GM18520 (cell line): Measurements from ENCODE around the gene MUC16.

Experiments
- ATAC-seq: cut with Tn5 transposase; IDR thresholded peaks from one replicate; pipeline ENCODE4 v1.9.1; 2021; ENCODE audit not compliant: unreplicated experiment

The MUC16 gene

DNA sequence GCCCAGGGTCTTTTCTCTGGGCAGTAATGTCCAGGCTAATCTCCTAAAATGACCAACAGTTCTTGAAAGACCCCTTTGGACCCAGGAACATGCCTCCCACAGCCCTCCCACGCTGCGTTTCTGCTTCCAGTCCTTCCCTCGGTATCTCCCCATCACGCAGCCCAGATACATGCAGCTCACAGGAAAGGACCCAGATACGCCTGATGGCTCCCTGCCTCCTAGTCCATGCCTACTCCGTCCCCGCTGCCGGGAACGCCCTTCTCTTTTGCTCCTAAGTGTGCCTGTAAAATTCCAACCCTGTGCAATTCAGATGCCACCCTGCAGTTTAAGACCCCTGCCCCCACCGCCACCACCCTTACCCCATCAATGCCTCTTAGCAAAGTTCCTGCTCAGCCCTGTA lies 778 bp downstream of the MUC16 start:
- no peak for ATAC-seq

- ATAC-seq: no peak
Observed at GRCh38 chr19:9008667-9009066, 1.5 kb downstream of the MUC16 start.

- no peak for ATAC-seq
Observed at GRCh38 chr19:9000933-9001332, 9.3 kb downstream of the MUC16 start.

DNA sequence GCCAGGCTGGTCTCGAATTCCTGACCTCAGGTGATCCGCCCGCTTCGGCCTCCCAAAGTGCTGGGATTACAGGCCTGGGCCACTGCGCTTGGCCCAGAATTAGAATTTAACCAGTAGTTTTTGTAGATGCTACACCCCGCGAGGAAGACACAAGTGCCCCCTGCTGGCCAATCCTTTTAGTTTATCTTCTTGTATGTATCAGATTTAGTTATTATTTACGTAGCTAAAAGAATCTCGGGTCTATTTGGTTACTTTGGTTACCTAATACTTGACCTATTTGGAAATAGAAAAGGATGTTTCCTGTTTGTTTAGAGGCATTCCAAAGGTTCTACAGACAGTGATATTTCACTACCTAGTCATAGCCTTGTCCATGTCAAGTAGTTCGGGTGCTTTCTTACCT lies 22.0 kb downstream of the MUC16 start:
- no peak for ATAC-seq

GRCh38 chr19:8986296-8986695 lies 23.9 kb downstream of the MUC16 start:
- ATAC-seq: no peak

GRCh38 chr19:8973501-8974091 lies 36.6 kb downstream of the MUC16 start:
- no peak for ATAC-seq

DNA sequence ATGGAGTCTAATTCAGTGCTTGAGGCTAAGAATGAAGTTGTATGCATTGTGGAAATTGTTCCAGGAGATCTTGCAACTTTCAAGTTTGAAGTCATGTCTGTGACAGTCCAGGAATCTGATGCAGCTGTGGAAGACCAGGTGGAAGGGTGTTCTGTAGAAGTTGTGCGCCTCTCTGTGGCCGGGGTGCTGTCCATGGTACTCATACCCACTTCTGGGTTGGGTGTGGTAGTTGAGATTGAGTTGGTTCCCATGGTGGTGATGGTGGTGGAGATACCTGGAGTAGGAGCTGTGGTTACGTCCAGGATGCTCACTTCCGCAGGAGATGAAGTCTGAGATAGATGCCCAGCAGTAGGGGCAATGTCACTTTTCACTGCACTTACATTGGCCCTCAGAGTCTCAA lies 44.3 kb downstream of the MUC16 start:
- no peak for ATAC-seq
